Epithelial cell of proximal tubule (primary cell): ENCODE data around the gene CKLF. TPM values are rescaled to one million over a fixed set of nuclear protein-coding genes. Genes with fewer than 3 reads are reported as not detected.
A peak's percentile ranks its signal among the peaks of the same experiment; 100 is the strongest.

ENCODE experiments used
- DNase-seq: peaks from one replicate; pipeline ENCODE4 v3.0.0-alpha.2; 2011; ENCODE audit warnings: low read depth
- H3K4me3 ChIP-seq: 2 replicates; pipeline ENCODE4 v1.5.1; 2011; ENCODE audit warnings: low read depth, mild to moderate bottlenecking, low read length
- CTCF ChIP-seq: conservative IDR thresholded peaks from 2 replicates; pipeline ENCODE4 v1.5.1; 2012; ENCODE audit warnings: low read depth, mild to moderate bottlenecking, low read length
- total RNA-seq: library from RNA; depleted of rRNA; stranded (reverse); fragments of >200 nt; gene quantifications from 2 replicates; pipeline ENCODE4 v1.2.3, GENCODE V29; 2015

CKLF gene
- total RNA-seq, 1 donor from 2014 or later = 136 TPM

- TF ChIP-seq CTCF = no peak
- H3K4me3 ChIP-seq = peak overlapping the region; percentile 70
- DNase-seq = no peak
Measured at GRCh38 chr16:66554495-66554894, 2.1 kb downstream of the CKLF start.

- no peak for TF ChIP-seq CTCF
- no peak for DNase-seq
- no peak overlapping the region for H3K4me3 ChIP-seq
Measured at GRCh38 chr16:66560107-66560506, 7.7 kb downstream of the CKLF start.

GRCh38 chr16:66561381-66562080 lies 9.2 kb downstream of the CKLF start:
- no peak for DNase-seq
- no peak overlapping the region for H3K4me3 ChIP-seq
- no peak for TF ChIP-seq CTCF

GRCh38 chr16:66562409-66562808 lies 10.0 kb downstream of the CKLF start:
- H3K4me3 ChIP-seq = no peak overlapping the region
- TF ChIP-seq CTCF = no peak

GRCh38 chr16:66562986-66563385 lies 10.6 kb downstream of the CKLF start:
- DNase-seq = no peak
- no peak for TF ChIP-seq CTCF
- H3K4me3 ChIP-seq = no peak overlapping the region

More at GRCh38 chr16:66562409-66562808, 10.0 kb downstream of the CKLF start:
- DNase-seq = no peak

- H3K4me3 ChIP-seq = no peak overlapping the region
- no peak for DNase-seq
- no peak for TF ChIP-seq CTCF
Measured at GRCh38 chr16:66563574-66564334, 11.4 kb downstream of the CKLF start.
